WERI-Rb-1 (cell line): ENCODE measurements around the gene DTNBP1.

Experiments used
- DNase-seq: peaks from one replicate; pipeline ENCODE4 v3.0.0-alpha.2; 2020
- H3K27ac ChIP-seq: fragments of 250-450 bp; sonication (Bioruptor Pico); 2 replicates; pipeline ENCODE4 v1.5.1; 2020; ENCODE audit warnings: mild to moderate bottlenecking, moderate library complexity
- H3K27me3 ChIP-seq: fragments of 250-450 bp; sonication (Bioruptor Pico); 2 replicates; pipeline ENCODE4 v1.5.1; 2021; ENCODE audit warnings: mild to moderate bottlenecking, low read depth, moderate library complexity; ENCODE audit not compliant: insufficient read depth, severe bottlenecking
- H3K36me3 ChIP-seq: fragments of 250-450 bp; sonication (Bioruptor Pico); 2 replicates; pipeline ENCODE4 v1.5.1; 2020; ENCODE audit warnings: mild to moderate bottlenecking, moderate library complexity
- H3K4me3 ChIP-seq: 2 replicates; pipeline ENCODE4 v1.5.1; 2011; ENCODE audit warnings: low read depth, mild to moderate bottlenecking, control low read depth, low read length
- H3K9me3 ChIP-seq: fragments of 250-450 bp; sonication (Bioruptor Pico); 2 replicates; pipeline ENCODE4 v1.5.1; 2021; ENCODE audit warnings: mild to moderate bottlenecking, moderate library complexity; ENCODE audit not compliant: severe bottlenecking
- CTCF ChIP-seq: IDR thresholded peaks from 2 replicates; pipeline ENCODE4 v1.5.1; 2011; ENCODE audit warnings: low read depth, mild to moderate bottlenecking, control low read depth, inconsistent platforms, low read length

Gene DTNBP1

GRCh38 chr6:15473174-15473573, 189.7 kb downstream of the DTNBP1 start:
- Histone ChIP-seq H3K27me3 (no peaks in the 10 kb centered on the region), H3K36me3 (peaks cover 26% of the 10 kb centered on the region), H3K9me3 (no peaks in the 10 kb centered on the region), H3K27ac (no peak overlapping the region), H3K4me3 (no peak overlapping the region)
- no peak for TF ChIP-seq CTCF
- DNase-seq: no peak
